ENCODE data around the gene TMEM63A.
"Not testable (repeated sequence)": the region's sequence is repeated elsewhere in the genome, so short reads cannot be mapped to it uniquely, and the experiment has no call there.

The TMEM63A gene

DNA sequence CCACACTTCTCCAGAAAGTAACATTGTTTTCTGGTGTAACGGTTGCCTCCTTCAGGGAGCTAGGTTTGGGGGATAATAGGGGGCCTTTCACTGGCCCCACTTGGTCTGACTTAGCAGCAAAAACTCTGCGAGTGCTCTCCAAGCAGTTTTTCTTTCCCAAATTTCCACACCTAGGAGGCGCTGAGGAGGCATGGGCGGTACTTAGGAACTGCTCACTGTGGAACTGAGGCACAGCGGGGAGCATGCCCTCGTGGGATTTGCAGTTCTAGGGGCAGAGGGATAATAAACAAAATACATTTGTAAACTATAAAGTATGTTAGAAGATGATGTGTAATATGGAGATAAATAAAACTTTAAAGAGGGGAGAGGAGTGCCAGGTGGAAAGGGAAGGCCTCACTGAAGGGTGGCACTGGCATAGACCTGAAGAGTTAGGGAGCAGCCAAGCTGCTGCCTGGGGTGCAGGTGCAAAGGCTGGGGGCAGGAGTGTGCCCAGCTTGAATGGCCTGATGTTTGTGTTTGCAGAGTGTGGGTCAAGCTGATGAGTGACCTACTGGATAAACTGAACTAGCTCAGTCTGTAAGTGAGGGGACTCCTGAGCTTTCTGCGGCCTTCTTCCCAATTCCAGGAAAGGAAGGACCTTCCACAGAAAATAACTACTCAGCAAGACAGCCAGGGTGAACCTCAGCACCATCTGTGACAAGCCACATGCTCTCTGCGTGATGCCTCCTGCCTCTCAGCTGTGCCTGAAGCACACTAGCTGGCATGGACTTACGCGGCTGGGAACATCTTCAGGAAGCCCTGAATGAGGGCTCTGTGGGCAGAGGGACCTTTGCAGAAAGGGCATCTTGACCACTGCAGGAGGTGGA is 70.3 kb downstream of the TMEM63A start:
- peak overlapping the region; percentile 93 for H3K27ac ChIP-seq
- TF ChIP-seq, protein P1, sequence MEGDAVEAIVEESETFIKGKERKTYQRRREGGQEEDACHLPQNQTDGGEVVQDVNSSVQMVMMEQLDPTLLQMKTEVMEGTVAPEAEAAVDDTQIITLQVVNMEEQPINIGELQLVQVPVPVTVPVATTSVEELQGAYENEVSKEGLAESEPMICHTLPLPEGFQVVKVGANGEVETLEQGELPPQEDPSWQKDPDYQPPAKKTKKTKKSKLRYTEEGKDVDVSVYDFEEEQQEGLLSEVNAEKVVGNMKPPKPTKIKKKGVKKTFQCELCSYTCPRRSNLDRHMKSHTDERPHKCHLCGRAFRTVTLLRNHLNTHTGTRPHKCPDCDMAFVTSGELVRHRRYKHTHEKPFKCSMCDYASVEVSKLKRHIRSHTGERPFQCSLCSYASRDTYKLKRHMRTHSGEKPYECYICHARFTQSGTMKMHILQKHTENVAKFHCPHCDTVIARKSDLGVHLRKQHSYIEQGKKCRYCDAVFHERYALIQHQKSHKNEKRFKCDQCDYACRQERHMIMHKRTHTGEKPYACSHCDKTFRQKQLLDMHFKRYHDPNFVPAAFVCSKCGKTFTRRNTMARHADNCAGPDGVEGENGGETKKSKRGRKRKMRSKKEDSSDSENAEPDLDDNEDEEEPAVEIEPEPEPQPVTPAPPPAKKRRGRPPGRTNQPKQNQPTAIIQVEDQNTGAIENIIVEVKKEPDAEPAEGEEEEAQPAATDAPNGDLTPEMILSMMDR (conservative IDR thresholded peaks at IDR 0.05; ENCODE audit: low read depth) = no peak; the same call in 1 of the 2 replicates
- DNase-seq (ENCODE audit: low spot score) = no peak
- ChIA-PET CTCF (interaction anchor here (0.6 to 1.5 kb wide), 8 partner anchors 9 to 333 kb away, joined by 3 to 12 read pairs (median 3); no protein-coding TSS in a partner anchor), POLR2A (ENCODE audit: low non-redundant PET) (interaction anchor here (0.6 kb wide), 1 partner anchor 156 kb away, joined by 3 read pairs; no protein-coding TSS in a partner anchor)

DNA sequence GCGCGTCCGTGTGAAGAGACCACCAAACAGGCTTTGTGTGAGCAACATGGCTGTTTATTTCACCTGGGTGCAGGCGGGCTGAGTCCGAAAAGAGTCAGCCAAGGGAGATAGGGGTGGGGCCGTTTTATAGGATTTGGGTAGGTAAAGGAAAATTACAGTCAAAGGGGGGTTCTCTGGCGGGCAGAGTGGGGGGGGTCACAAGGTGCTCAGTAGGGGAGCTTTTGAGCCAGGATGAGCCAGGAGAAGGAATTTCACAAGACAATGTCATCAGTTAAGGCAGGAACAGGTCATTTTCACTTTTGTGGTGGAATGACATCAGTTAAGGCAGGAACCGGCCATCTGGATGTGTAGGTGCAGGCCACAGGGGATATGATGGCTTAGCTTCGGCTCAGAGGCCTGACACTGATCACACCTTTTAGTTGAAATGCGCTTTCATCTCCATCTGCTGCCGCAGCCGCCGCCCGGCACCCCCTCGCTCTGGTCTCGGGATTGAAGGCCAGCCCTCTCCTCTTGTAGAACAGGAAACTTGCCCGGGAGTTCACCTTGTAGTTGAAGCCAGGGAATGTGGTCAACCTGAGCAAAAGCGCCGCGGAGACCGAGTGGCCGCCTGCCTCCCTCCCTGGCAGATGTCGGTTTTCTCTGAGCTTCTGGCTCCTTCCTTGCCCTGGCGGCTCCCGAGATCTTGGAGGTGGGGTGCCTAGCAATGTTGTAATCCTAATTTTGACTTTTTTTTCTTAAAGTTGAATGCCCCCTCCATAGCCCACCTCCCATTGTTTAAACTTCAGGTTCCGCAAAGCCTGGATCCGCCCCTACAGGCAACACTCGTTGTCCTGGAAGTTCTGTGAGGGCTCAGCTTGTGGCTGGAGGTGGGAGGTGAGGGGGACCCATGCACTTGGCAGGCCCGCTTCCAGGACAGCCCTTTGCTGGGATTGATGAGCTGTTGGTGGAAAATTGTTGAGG is 71.3 kb downstream of the TMEM63A start:
- TF ChIP-seq, protein P1 (conservative IDR thresholded peaks at IDR 0.05; ENCODE audit: low read depth) = peak; percentile 12; the same call in 1 of the 2 replicates
- CTCF ChIA-PET = interaction anchor here (0.6 to 1.6 kb wide), 10 partner anchors 17 to 336 kb away, joined by 3 to 7 read pairs (median 4); partner anchors contain the start of gene SRP9
- peak; percentile 45 for DNase-seq (ENCODE audit: low spot score)
- POLR2A ChIA-PET (ENCODE audit: low non-redundant PET) = not testable (repeated sequence)
- H3K27ac ChIP-seq = peak overlapping the region; percentile 93

DNA sequence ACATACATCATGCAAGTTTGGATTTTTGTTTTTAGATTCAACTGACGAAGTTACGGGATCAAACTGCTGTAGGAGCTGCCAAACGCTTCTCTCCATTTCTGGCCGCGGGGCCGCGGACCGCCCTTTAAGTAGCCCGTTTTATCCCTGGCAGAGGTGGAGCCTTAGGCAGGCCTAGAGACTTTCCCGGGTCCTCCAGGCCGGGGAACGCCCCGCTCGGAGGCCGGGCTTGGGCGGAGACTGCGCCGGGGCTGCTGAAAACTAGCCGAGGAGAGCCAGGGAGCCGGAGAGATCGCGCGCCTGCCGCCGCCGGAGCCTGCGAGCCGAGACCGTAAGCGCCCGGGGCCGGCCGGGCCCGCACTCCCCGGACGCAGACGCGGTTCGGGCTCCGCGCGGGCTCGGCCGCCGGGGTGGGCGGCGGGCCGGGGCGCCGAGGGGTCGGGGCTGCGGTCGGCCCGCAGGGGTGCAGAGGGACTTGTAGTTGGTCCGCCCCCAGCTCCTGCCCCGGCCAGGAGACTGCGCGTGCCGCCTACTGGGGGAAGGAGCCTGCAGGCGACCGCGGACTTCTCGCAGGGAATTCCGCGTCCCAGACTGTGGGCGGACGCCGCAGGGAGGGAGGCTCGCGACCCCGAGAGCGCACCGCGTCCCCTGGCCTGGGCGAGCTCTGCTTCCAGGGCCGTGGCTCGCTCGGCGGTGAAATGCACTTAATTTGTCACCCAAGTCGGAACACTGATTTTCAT is 72.2 kb downstream of the TMEM63A start, which contains the start of gene EPHX1:
TSS of gene EPHX1 (plus strand) at position 283 of the 737 bp plus-strand sequence. CDS start 18,606 bp downstream, outside the sequence.
- TF ChIP-seq, protein P1 (conservative IDR thresholded peaks at IDR 0.05; ENCODE audit: low read depth) = peak; percentile 49
- POLR2A ChIA-PET (ENCODE audit: low non-redundant PET) = no interaction called here
- CTCF ChIA-PET = interaction anchor here (0.6 to 1.7 kb wide), 10 partner anchors 8 to 182 kb away, joined by 3 to 7 read pairs (median 4); partner anchors contain the start of gene SRP9
- peak; percentile 97 for DNase-seq (ENCODE audit: low spot score)
- H3K27ac ChIP-seq = peak within 1 kb of the TSS; percentile 93

DNA sequence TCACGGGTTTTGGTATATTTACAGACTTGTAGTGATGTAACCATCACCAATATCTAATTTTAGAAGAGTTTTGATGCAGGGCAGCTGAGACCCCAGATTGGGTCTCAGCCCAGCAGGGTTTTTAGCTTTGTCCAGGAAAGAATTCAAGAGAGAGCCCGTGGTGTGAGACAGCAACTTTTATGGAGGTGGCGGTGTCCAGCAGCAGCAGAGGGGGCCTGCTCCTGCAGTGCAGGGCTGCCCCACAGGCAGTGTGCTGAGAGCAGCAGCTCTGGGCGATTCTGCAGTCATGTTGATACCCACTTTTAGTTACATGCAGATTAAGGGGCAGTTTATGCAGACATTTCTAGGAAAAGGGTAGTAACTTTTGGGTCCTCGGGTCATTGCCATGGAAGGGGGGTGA is 74.0 kb downstream of the TMEM63A start:
- no peak overlapping the region for H3K27ac ChIP-seq
- no peak for DNase-seq (ENCODE audit: low spot score)
- ChIA-PET POLR2A (ENCODE audit: low non-redundant PET) (no interaction called here), CTCF (interaction anchor here (0.7 to 0.8 kb wide), 2 partner anchors 30 to 739 kb away, joined by 3 to 4 read pairs; partner anchors contain the start of gene SRP9)
- TF ChIP-seq, protein P1 (conservative IDR thresholded peaks at IDR 0.05; ENCODE audit: low read depth) = no peak

DNA sequence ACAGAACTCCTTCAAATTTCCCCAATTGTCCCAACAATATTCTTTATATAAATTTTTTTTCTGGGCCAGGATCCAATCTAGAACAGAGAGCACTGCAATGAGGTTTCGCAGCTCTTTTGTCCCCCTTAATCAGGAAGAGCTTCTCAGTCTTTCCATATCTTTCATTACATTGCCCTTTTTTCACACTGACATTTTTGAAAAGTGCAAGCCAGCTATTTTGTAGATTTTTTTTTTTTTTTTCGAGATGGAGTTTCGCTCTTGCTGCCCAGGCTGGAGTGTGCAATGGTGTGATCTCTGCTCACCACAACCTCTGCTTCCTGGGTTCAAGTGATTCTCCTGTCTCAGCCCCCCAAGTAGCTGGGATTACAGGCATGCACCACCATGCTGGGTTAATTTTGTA is 75.4 kb downstream of the TMEM63A start:
- POLR2A ChIA-PET (ENCODE audit: low non-redundant PET); H3K27ac ChIP-seq; DNase-seq (ENCODE audit: low spot score): not testable (repeated sequence)
- CTCF ChIA-PET = interaction anchor here (0.6 kb wide), 1 partner anchor 326 kb away, joined by 7 read pairs; no protein-coding TSS in a partner anchor

DNA sequence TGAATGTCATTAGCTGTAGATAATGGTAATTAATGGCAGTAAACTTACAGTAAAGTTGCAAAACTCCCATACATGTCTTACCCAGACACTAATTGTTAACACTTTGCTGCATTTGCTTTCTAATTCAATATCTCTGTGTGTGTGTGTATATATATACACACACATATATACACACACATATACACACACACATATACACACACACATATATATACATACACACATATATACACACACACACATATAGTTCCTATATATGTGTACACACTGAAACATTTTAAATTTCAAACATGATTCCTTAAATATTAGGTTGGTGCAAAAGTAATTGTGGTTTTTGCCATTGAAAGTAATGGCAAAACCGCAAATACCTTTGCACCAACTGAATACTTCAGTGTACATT is 75.9 kb downstream of the TMEM63A start:
- POLR2A ChIA-PET (ENCODE audit: low non-redundant PET) = no interaction called here
- CTCF ChIA-PET = interaction anchor here (0.6 to 1.6 kb wide), 2 partner anchors 325 to 332 kb away, joined by 7 read pairs; no protein-coding TSS in a partner anchor
- DNase-seq (ENCODE audit: low spot score) = no peak

DNA sequence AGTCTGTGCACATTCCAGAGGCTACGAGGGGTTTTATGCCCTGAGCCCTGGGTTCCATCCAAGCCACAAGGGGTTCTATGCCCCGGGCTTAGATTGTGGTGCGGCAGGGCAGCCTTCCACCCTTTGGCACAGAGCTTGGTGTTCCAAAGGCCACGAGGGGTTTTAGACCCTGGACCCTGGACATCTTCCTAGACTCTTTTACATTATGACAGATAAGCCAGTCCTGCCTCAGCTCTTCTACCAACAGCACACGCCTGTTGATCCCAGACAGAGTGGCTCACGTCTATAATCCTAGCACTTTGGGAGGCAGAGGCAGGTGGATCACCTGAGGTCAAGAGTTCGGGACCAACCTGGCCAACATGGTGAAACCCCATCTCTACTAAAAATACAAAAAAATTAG is 81.0 kb downstream of the TMEM63A start:
- ChIA-PET CTCF (interaction anchor here (0.6 to 1.1 kb wide), 2 partner anchors 9 to 255 kb away, joined by 3 read pairs; partner anchors contain the start of gene EPHX1), POLR2A (ENCODE audit: low non-redundant PET) (interaction anchor here (0.6 kb wide), 2 partner anchors 180 to 294 kb away, joined by 3 to 7 read pairs; no protein-coding TSS in a partner anchor)
- not testable (repeated sequence) for H3K27ac ChIP-seq; DNase-seq (ENCODE audit: low spot score)

More for the DNA sequence above, 75.9 kb downstream of the TMEM63A start:
- H3K27ac ChIP-seq = no peak overlapping the region
- TF ChIP-seq, protein P1 (conservative IDR thresholded peaks at IDR 0.05; ENCODE audit: low read depth) = no peak

DNA sequence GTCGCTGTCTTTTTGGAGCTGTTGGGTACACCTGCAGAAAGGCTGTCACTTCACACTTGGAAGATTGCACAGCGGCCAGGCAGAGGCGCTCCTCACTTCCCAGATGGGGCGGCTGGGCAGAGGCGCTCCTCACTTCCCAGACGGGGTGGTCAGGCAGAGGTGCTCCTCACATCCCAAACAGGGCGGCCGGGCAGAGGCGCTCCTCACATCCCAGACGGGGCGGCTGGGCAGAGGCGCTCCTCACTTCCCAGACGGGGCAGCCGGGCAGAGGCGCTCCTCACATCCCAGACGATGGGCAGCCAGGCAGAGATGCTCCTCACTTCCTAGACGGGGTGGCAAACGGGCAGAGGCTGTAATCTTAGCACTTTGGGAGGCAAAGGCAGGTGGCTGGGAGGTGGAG is 86.1 kb downstream of the TMEM63A start:
- CTCF ChIA-PET; POLR2A ChIA-PET (ENCODE audit: low non-redundant PET); H3K27ac ChIP-seq; DNase-seq (ENCODE audit: low spot score): not testable (repeated sequence)
